NCI-H1436 (cell line): ENCODE data around the gene DHRS7.

Source experiments
- DNase-seq: peaks from one replicate; lab custom pipeline; 2025; lab: John Stamatoyannopoulos, UW

DHRS7 gene

GRCh38 chr14:60184905-60185555 lies 19.8 kb upstream of the DHRS7 start:
- DNase-seq: no peak

DNA sequence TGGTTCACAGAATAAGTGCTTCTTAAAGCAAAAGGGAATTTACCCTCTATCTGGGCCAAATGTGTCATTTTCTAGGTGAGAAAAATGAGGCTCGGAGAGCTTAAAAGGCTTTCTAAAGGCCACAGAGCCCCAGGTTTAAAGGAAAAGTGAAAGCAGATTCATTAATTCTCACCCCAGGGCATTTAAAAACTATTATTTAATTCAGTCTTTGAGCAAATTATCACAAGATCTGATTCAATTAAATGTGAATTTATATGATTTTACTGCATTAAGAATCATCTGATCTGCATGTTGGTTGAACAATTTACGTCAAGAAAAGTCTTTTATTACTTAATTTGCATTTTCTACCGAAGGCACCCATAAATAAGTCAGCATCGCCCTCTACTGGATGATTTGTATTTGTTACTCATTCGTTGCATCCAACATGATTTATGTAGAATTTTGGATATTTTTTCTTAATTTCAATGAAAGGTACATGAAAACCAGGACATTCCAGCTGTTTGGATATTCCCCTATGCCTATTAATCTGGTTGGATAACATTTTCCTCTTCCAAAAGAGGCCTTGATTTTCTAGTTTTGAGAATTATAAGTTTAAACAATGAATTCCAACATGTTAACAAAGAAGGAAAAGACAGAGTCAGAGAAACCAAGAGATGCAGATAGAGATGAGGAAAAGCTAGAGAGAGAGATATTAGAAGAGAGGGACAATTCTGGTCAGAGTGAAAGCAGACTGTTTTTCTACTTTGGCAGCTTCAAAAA lies 19.1 kb upstream of the DHRS7 start:
- peak; percentile 80 for DNase-seq

- DNase-seq: no peak
Measured at GRCh38 chr14:60183741-60184140, 18.5 kb upstream of the DHRS7 start.

- DNase-seq: no peak
Measured at GRCh38 chr14:60183138-60183537, 17.9 kb upstream of the DHRS7 start.

DNA sequence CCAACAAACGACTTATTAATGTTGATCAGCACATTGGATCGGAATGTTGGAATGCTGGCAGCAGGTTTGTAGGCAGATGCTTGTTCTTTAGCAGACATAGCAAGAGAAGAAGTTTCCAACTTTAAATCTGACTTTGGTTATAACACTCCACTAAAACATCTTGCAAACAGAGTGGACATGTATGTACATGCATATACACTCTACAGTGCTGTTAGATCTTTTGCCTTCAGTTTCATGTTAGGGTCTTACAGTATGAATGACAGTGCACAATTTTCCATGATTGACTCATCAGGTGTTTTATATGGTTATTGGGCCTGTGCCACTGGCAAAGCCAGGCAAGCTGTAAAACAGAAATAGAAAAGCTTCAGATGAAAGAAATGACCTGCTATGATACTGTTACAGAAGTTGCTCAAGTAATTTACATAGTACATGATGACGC lies 14.3 kb upstream of the DHRS7 start:
- no peak for DNase-seq

- no peak for DNase-seq
Measured at GRCh38 chr14:60178820-60179219, 13.6 kb upstream of the DHRS7 start.

GRCh38 chr14:60178164-60178563 lies 13.0 kb upstream of the DHRS7 start:
- no peak for DNase-seq

DNA sequence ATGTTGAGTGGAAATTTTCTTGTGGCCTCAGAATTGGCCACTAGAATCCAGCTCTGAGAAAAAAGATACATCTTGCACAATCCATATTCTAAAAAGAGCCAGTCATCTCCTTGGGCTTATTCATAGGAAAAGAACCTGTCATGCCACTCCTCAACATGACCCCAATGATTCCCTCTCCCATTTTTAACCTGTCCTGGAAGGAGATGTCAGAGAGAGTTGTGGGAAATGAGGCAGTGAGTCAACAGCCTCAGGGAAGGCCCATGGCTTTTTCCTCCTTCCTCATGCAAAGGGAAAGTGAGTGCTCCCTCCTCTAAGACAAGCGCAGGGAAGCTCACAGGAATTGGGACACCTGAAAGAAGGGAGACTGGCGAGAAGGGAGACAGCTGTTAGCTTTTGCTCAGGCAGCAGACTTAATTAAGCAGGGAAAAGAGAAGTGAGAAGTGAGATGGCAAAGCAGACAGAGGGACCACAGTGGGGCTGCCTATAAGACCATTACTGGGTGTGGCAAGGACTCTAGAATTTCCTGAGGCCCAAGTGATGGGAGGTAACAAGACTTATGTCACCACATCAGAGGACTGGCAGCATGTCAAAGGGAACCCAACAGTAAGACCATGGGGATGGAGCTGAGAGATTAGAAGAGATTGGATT lies 10.2 kb upstream of the DHRS7 start:
- no peak for DNase-seq

DNA sequence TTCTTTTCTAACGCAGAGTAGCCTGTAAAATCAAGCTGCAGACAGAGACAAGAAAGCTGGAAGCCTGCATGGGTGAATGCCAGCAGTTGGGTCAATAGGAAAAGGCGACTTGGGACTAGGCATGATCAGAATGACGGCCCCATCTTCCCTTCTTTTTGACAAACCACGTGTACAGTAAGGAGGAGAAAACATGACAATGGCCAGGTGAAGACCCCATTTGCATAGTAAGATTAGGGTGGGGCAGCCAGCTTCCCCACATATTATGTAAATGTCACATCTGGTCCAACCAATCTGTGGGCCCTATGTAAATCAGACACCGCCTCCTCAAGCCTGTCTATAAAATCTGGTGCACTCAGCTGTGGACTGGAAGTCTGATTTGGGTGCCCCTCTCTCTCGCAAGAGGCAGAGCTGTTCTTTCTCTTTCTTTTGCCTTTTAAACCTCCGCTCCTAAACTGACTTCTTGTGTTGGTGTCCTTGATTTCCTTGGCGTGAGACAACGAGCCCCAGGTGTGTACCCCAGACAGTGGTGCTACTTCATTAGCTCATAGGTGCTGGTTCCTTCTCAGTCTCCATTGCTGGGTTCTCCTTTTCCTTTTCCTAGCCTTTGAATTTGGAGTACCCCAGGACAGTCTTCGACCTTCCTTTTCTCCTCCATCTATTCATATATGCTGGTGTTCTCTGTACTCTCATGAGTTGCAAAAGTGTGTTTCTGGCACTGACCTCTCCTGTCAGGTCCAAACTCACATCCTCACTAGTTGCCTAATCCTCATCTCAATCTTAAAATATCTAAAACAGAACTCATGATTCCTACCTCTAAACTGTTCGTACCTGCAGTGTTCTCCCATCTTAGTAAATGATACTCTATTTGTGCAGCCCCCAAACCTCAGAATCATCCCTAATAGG lies 9.4 kb upstream of the DHRS7 start:
- DNase-seq: no peak

GRCh38 chr14:60171690-60172089 lies 6.5 kb upstream of the DHRS7 start:
- DNase-seq: no peak

DNA sequence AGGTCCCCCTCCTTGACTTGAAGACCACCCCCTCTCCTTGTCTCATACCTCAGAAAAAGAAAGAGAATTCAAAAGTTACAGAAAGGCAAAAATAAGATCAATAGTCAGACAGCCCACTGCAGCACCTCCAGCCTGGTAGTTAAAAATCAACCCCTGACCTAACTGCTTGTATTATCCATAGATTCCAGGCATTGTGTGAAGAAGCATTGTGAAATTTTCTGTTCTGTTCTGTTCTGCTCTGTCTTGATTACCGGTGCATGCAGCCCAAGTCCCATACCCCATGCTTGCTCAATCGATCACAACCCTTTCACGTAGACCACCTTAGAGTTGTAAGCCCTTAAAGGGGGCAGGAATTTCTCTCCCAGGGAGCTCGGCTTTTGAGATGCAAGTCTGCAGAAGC lies 5.8 kb upstream of the DHRS7 start:
- no peak for DNase-seq

GRCh38 chr14:60169722-60170121 lies 4.5 kb upstream of the DHRS7 start:
- no peak for DNase-seq

- DNase-seq: no peak
Measured at GRCh38 chr14:60166142-60166541, 944 bp upstream of the DHRS7 start.

DNA sequence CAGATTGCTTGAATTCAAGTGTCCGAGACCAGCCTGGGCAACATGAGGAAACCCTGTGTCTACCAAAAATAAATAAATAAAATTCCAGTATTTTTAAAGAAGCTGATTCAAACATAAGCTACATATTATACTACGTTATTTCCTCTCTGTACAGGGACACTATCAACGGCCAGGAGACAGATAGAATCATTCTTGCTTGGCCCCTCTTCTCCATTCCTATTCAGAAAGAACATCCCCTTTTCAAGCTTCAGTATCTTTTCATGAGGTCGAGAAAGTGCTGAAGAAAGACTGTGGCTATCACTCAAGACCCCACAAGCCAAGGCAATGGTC lies 314 bp upstream of the DHRS7 start:
- no peak for DNase-seq

DNA sequence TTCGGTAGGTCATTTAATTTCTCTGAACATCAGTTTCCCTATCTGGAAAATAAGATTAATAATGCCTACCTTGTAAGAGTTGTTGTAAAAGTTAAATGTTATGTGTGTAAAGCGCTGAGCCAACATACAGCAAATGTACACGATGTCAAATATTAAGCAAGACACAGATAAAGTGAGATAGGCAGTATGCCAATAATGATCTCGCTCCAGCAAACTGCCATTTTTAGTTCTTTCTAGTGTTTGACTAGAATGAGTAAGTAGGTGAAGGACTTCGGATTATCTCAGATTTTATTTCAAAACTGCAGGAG lies 840 bp downstream of the DHRS7 start:
- DNase-seq: no peak

DNA sequence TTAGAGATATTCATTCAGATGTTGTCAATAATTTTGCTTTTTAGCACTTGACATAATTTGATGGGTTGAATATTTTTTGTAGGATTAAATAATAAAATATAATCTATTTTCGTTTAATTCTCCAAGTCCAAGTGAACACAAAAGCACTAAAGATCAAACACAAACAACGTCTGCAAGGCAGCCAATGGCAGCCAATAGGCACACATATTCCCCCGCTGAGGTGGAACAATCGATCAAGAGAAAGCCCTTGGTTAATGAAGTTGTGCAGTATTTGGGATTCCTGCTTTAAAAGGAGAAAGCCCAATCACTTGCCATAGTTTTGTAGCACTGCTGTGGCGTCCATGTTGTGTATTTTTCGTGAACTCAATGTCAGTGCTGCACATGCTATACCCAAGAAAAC lies 1.5 kb downstream of the DHRS7 start:
- no peak for DNase-seq

- peak; percentile 55 for DNase-seq
Measured at GRCh38 chr14:60161196-60162107, 3.7 kb downstream of the DHRS7 start.

- DNase-seq: no peak
Measured at GRCh38 chr14:60160422-60160821, 4.8 kb downstream of the DHRS7 start.

DNA sequence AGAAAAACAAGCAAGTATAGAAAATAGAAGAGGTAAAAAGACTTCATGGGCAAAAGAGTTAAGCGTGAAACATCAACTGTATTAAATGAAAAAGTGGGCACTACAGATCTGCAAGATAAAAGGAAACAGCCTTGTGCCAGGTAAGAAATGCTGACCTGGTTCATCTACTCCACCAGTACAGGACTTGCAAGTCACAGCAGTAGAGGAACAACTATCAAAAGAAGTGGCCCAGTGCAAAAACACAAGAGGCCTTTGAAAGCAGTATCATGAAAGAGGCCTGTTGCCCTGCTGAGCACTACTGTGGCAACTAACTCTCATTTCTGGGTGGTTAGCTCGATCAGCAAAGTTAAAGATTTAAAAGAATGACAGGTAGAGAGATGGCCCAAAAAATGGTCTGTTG lies 10.5 kb downstream of the DHRS7 start:
- no peak for DNase-seq

- no peak for DNase-seq
Measured at GRCh38 chr14:60153991-60154390, 11.2 kb downstream of the DHRS7 start.

DNA sequence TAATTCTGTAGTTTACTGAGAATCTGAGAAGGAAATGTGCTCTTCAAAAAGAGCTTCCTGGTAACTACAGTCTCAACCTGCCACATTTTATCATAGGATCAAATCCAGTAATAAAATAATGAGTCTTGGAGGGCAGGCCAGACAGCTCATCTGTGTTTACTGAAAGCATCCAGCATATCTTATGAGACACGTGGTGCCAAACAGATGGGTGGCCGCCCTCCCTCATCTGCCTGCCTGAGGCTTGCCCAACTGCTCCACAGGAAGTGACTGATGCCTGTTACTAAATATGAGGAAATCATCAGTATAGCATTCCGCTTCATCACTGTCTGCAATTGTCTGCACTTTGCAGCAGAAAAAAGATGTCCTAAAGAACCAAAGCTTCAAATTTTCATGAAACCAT lies 13.5 kb downstream of the DHRS7 start:
- no peak for DNase-seq

DNA sequence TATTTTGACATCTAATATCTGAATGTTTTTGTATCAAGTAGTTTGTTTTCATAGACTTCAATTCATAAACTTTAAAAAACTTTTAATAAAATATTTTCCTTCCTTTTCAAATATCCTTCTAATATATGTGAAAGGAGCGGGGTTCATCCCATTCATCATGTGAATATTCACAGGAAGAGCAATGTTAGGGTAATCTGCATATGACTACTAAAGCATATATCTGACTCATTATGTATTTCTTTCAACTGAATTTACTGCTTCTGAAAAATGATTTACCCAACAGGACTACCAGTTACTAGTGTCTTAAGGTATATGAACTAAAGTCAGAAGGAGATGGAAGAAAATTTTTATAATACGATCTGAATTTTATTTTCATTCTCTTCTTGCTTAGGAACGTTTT lies 30.5 kb downstream of the DHRS7 start:
- DNase-seq: no peak
